ENCODE measurements around the gene IFNLR1. TPM values are rescaled to one million over a fixed set of nuclear protein-coding genes. Genes with fewer than 3 reads are reported as not detected.

IFNLR1 gene
- total and polyA plus RNA-seq, 12 donors: 0.51 to 3.7 (median 2.4) TPM

GRCh38 chr1:24121406-24121805 lies 65.7 kb downstream of the IFNLR1 start:
- no peak for DNase-seq
- intact Hi-C loops (cut with DNase I): loop anchor here in 1 of 10 donors (10.0 kb wide), 1 partner anchor 167 kb away; the partner anchor contains the start of gene PNRC2
- no peak for ATAC-seq
- Histone ChIP-seq H3K4me1 (peaks cover 0 to 28% (median 22%) of the 10 kb centered on the region in 9 donors), H3K9me3 (no peaks in the 10 kb centered on the region), H3K4me3 (no peak overlapping the region), H3K27ac (peak overlapping the region in 5 of 10 donors; percentile 15 to 82 (median 72)), H3K36me3 (no peaks in the 10 kb centered on the region), H3K27me3 (peaks cover 0 to 9% (median 0%) of the 10 kb centered on the region in 7 donors)
- no peak for TF ChIP-seq CTCF (IDR thresholded peaks at IDR 0.05)
- 88 to 90% methylated on average over 14 of the region's 14 CpGs for whole genome bisulfite sequencing, 2 donors

GRCh38 chr1:24120965-24121364 lies 66.1 kb downstream of the IFNLR1 start:
- Histone ChIP-seq H3K9me3 (no peaks in the 10 kb centered on the region), H3K4me1 (peaks cover 0 to 24% (median 17%) of the 10 kb centered on the region in 9 donors), H3K4me3 (no peak overlapping the region), H3K27me3 (peaks cover 0 to 9% (median 0%) of the 10 kb centered on the region in 7 donors), H3K27ac (peak overlapping the region; percentile 15 to 82 (median 70)), H3K36me3 (no peaks in the 10 kb centered on the region)
- TF ChIP-seq CTCF (IDR thresholded peaks at IDR 0.05): no peak
- ATAC-seq: peak in 6 of 8 donors; percentile 1 to 14 (median 2)
- intact Hi-C loops (cut with DNase I): loop anchor here in 1 of 10 donors (10.0 kb wide), 1 partner anchor 166 kb away; the partner anchor contains the start of gene PNRC2
- 62 to 67% methylated on average over 3 of the region's 3 CpGs for WGBS, 2 donors
- no peak for DNase-seq

- peak; percentile 56 to 60 for DNase-seq
- intact Hi-C loops (cut with DNase I): loop anchor here in 1 of 10 donors (10.0 kb wide), 1 partner anchor 165 kb away; the partner anchor contains the start of gene PNRC2
Observed at GRCh38 chr1:24119859-24120756, 67.0 kb downstream of the IFNLR1 start.

More at GRCh38 chr1:24119859-24120756, 67.0 kb downstream of the IFNLR1 start:
- Histone ChIP-seq H3K27me3 (peaks cover 0 to 9% (median 0%) of the 10 kb centered on the region in 7 donors), H3K4me1 (peaks cover 0 to 18% (median 16%) of the 10 kb centered on the region in 9 donors), H3K36me3 (no peaks in the 10 kb centered on the region), H3K27ac (peak overlapping the region in 9 of 10 donors; percentile 29 to 82 (median 72)), H3K9me3 (no peaks in the 10 kb centered on the region), H3K4me3 (peak overlapping the region in 2 of 10 donors; percentile 10 to 13)
- ATAC-seq: peak; percentile 74 to 89 (median 81)
- 17 to 22% methylated on average over 17 of the region's 17 CpGs for WGBS, 2 donors
- no peak for TF ChIP-seq CTCF (IDR thresholded peaks at IDR 0.05)
